Stomach (tissue), 9 donors: Measurements from ENCODE around the gene FRYL. TPM values are rescaled to one million over a fixed set of nuclear protein-coding genes. Genes with fewer than 3 reads are reported as not detected.

ENCODE experiments used
- DNase-seq, 2 donors: peaks; one replicate each; pipeline versions ENCODE4 v3.0.0 to v3.0.0-alpha.2; 2013 to 2019
- H3K27ac ChIP-seq, 5 donors: fragments of 200-600 bp in 4 of 5; sonication (generic) in 4 of 5; one replicate each; pipeline ENCODE4 v1.5.1; 2013 to 2019; ENCODE audit warnings: mild to moderate bottlenecking in 1 of 5, moderate library complexity in 1 of 5
- H3K27me3 ChIP-seq, 3 donors: fragments of 200-600 bp; sonication (generic); one replicate each; pipeline ENCODE4 v1.5.1; 2017 to 2019; ENCODE audit warnings: mixed run types in 1 of 3
- H3K36me3 ChIP-seq, 4 donors: fragments of 200-600 bp; sonication (generic); 1 replicate in 3 of 4; 2 replicates in 1 of 4; pipeline ENCODE4 v1.5.1; 2016 to 2019
- H3K4me1 ChIP-seq, 4 donors: fragments of 200-600 bp; sonication (generic); one replicate each; pipeline ENCODE4 v1.5.1; 2016 to 2019
- H3K4me3 ChIP-seq, 4 donors: fragments of 200-600 bp; sonication (generic) in 3 of 4; one replicate each; pipeline ENCODE4 v1.5.1; 2016 to 2019; ENCODE audit warnings: mild to moderate bottlenecking in 1 of 4
- H3K9me3 ChIP-seq, 4 donors: fragments of 200-600 bp; sonication (generic); one replicate each; pipeline ENCODE4 v1.5.1; 2016 to 2019
- EP300 ChIP-seq: sonication (generic); formaldehyde crosslinking; IDR thresholded peaks from one replicate; pipeline ENCODE4 v1.6.1; 2017; ENCODE audit warnings: antibody characterized with exemption
- POLR2A ChIP-seq, 4 donors: fragments of 450-650 bp; IDR thresholded peaks; one replicate each; pipeline ENCODE4 v1.6.1; 2016; ENCODE audit warnings: antibody characterized with exemption in 4 of 4, control low read depth in 2 of 4, mild to moderate bottlenecking in 1 of 4, moderate library complexity in 1 of 4
- POLR2AphosphoS5 ChIP-seq, 3 donors: sonication (generic); formaldehyde crosslinking; IDR thresholded peaks; one replicate each; pipeline ENCODE4 v1.6.1; 2016; ENCODE audit warnings: antibody characterized with exemption in 3 of 3
- WGBS, 5 donors: extraction: QIAGEN DNeasy Blood & Tissue Kit in 3 of 5; methylation state at CpG; one replicate each; pipeline versions ENCODE4 v1.1.5 to v1.1.7; 2013 to 2018; 5-methylcytosine and 5-hydroxymethylcytosine counted together
- intact Hi-C: fragments of 100-400 bp; cut with DNase I; formaldehyde crosslinking; loops from one replicate; pipeline ENCODE4 v1.15.1; 2023; ENCODE audit warnings: low total_unique reads
- polyA plus RNA-seq, 3 donors: library from polyadenylated mRNA; stranded (reverse); fragments of 200-250 nt; gene quantifications; one replicate each; pipeline ENCODE4 v1.2.3, GENCODE V29; 2013
- total RNA-seq, 5 donors: library from RNA; depleted of rRNA; stranded (reverse); fragments of >200 nt; gene quantifications; one replicate each; pipeline versions ENCODE4 v1.1.0 to v1.2.3, GENCODE V29; 2014 to 2016
- TF ChIP-seq, protein P1 (sequence below), 7 experiments: fragments of 450-650 bp in 4 of 7; fragments of 200-600 bp in 3 of 7; sonication (generic) in 3 of 7; IDR thresholded peaks; one replicate each; pipeline ENCODE4 v1.5.1; 2016 to 2019; ENCODE audit warnings: antibody characterized with exemption in 7 of 7, control low read depth in 2 of 7, mild to moderate bottlenecking in 1 of 7
- donor health status: healthy with polysubstance abuse.
- donor health status: Bipolar disorder and iron deficiency.
- donor health status: healthy.

Gene FRYL
- total and polyA plus RNA-seq, 8 donors: 6.4 to 697 (median 67.0) TPM

DNA sequence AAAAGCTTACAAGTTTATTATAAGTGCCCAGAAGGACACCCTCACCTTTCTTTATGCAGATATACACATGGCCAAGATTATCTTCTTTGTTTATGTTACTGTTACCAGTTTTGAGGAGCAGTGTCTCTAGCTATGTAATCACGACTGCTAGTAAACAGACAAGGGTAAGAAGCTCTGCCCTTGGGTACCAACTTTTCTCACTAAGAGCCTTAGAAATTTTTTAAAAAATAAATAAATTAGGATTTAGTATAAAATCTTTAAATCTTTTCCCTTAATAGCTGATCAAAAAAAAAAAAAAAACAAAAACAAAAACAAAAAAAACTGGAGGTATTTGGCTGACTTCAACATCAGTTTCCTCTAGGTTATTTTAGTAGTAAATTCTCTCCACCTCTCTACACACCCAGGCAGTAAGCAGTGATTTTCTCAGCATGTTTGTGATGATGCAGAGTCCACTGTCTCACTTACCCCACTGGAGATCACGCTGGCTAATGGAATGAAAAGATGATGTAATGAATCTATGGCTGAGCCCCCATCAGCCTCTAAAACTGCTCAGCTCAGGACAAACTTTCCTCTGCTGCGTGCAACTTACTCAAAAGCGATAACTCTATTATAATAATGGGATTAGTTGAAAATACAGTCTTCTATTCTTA is 125.9 kb downstream of the FRYL start:
- H3K27ac ChIP-seq: peak overlapping the region in 1 of 5 donors; percentile 25
- H3K27me3 ChIP-seq: no peaks in the 10 kb centered on the region
- peaks cover 6 to 48% (median 29%) of the 10 kb centered on the region in 4 donors for H3K4me1 ChIP-seq
- TF ChIP-seq EP300 (no peak), POLR2A (IDR thresholded peaks at IDR 0.05) (no peak), POLR2AphosphoS5 (IDR thresholded peaks at IDR 0.05) (no peak)
- TF ChIP-seq, protein P1, sequence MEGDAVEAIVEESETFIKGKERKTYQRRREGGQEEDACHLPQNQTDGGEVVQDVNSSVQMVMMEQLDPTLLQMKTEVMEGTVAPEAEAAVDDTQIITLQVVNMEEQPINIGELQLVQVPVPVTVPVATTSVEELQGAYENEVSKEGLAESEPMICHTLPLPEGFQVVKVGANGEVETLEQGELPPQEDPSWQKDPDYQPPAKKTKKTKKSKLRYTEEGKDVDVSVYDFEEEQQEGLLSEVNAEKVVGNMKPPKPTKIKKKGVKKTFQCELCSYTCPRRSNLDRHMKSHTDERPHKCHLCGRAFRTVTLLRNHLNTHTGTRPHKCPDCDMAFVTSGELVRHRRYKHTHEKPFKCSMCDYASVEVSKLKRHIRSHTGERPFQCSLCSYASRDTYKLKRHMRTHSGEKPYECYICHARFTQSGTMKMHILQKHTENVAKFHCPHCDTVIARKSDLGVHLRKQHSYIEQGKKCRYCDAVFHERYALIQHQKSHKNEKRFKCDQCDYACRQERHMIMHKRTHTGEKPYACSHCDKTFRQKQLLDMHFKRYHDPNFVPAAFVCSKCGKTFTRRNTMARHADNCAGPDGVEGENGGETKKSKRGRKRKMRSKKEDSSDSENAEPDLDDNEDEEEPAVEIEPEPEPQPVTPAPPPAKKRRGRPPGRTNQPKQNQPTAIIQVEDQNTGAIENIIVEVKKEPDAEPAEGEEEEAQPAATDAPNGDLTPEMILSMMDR (IDR thresholded peaks at IDR 0.05): no peak
- H3K36me3 ChIP-seq: no peaks in the 10 kb centered on the region
- peak in 1 of 2 donors; percentile 27 for DNase-seq
- H3K9me3 ChIP-seq: no peaks in the 10 kb centered on the region
- peak overlapping the region in 1 of 4 donors; percentile 4 for H3K4me3 ChIP-seq
- intact Hi-C loops: no loop called here
- WGBS, 5 donors: 64 to 80% (median 70%) methylated on average over 4 of the region's 4 CpGs

DNA sequence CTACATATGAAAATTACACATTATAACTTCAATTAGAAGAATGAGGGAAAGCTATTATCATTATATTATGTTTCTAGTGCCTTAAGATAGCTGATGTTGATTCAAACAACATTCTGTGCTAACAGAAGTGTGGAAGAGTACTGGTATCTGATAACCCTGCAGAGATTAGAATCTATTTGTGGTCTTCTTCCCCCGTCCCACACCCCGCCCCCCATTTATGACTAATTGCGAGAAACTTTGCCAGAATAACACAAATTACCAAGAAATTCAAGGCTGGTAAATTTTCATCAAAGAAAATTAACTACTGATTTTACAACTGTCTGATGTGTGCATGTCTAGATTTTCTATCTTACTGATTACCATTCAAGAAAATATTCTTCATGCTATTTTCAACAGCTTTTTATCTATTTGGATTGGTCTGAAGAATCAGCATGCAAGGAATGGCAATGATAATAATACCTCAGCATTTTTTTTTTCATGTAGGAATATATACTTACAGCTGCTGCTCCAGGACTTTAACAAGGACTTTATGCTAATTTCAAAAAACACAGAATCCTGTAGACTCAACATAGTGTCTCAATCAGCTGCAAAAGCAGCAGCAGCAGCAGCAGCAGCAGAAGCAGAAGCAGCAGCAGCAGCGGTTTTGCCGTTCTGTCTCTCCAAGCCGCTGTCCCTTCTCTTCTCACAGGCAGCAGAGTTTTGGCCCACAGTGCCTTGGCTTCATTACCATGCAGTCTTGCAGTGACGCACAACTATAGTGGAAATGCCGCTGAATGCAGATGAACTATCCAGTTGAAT is 126.7 kb downstream of the FRYL start:
- WGBS, 5 donors: 47 to 68% (median 59%) methylated on average over 8 of the region's 8 CpGs
- intact Hi-C loops: no loop called here
- peak overlapping the region in 1 of 5 donors; percentile 25 for H3K27ac ChIP-seq
- no peaks in the 10 kb centered on the region for H3K36me3 ChIP-seq
- TF ChIP-seq POLR2AphosphoS5 (IDR thresholded peaks at IDR 0.05): no peak
- TF ChIP-seq, protein P1 (IDR thresholded peaks at IDR 0.05): no peak
- no peak for TF ChIP-seq EP300
- TF ChIP-seq POLR2A (IDR thresholded peaks at IDR 0.05): no peak
- H3K9me3 ChIP-seq: no peaks in the 10 kb centered on the region
- peaks cover 6 to 48% (median 29%) of the 10 kb centered on the region in 4 donors for H3K4me1 ChIP-seq
- no peaks in the 10 kb centered on the region for H3K27me3 ChIP-seq
- DNase-seq: peak in 1 of 2 donors; percentile 76
- peak overlapping the region in 1 of 4 donors; percentile 4 for H3K4me3 ChIP-seq

GRCh38 chr4:48651914-48652313 is 128.2 kb downstream of the FRYL start:
- Histone ChIP-seq H3K4me3 (no peak overlapping the region), H3K36me3 (no peaks in the 10 kb centered on the region), H3K9me3 (no peaks in the 10 kb centered on the region), H3K27me3 (no peaks in the 10 kb centered on the region), H3K4me1 (peaks cover 6 to 48% (median 29%) of the 10 kb centered on the region in 4 donors), H3K27ac (no peak overlapping the region)
- TF ChIP-seq, protein P1 (IDR thresholded peaks at IDR 0.05): no peak
- TF ChIP-seq EP300 (no peak), POLR2A (IDR thresholded peaks at IDR 0.05) (no peak), POLR2AphosphoS5 (IDR thresholded peaks at IDR 0.05) (no peak)
- 36 to 78% (median 71%) methylated on average over 1 of the region's 1 CpG for WGBS, 5 donors
- intact Hi-C loops: no loop called here
- DNase-seq: no peak

GRCh38 chr4:48649505-48649904 is 130.6 kb downstream of the FRYL start:
- intact Hi-C loops: no loop called here
- 64 to 76% (median 72%) methylated on average over 3 of the region's 3 CpGs for WGBS, 5 donors
- H3K27ac ChIP-seq: no peak overlapping the region

More at GRCh38 chr4:48649505-48649904, 130.6 kb downstream of the FRYL start:
- H3K4me1 ChIP-seq: peaks cover 6 to 47% (median 29%) of the 10 kb centered on the region in 4 donors
- no peak for DNase-seq
- TF ChIP-seq POLR2A (IDR thresholded peaks at IDR 0.05): no peak
- TF ChIP-seq, protein P1 (IDR thresholded peaks at IDR 0.05): no peak
- TF ChIP-seq EP300: no peak
- no peak for TF ChIP-seq POLR2AphosphoS5 (IDR thresholded peaks at IDR 0.05)
- no peaks in the 10 kb centered on the region for H3K36me3 ChIP-seq
- H3K27me3 ChIP-seq: no peaks in the 10 kb centered on the region
- no peak overlapping the region for H3K4me3 ChIP-seq
- H3K9me3 ChIP-seq: no peaks in the 10 kb centered on the region
